T-helper 9 cell (primary cell): ENCODE data around the gene FHAD1.

Experiments
- DNase-seq: peaks from one replicate; pipeline ENCODE4 v3.0.0-alpha.2; 2020

FHAD1 gene

GRCh38 chr1:15249081-15249480 is 2.1 kb downstream of the FHAD1 start:
- DNase-seq: peak; percentile 9

- no peak for DNase-seq
These were observed 5.1 kb downstream of the FHAD1 start for GRCh38 chr1:15251857-15252835.

- no peak for DNase-seq
These were observed 7.5 kb downstream of the FHAD1 start for GRCh38 chr1:15254559-15254958.

- no peak for DNase-seq
These were observed 8.6 kb downstream of the FHAD1 start for GRCh38 chr1:15255582-15256149.

GRCh38 chr1:15256584-15256983 is 9.6 kb downstream of the FHAD1 start:
- DNase-seq: no peak

- DNase-seq: no peak
These were observed 10.3 kb downstream of the FHAD1 start for GRCh38 chr1:15257309-15257708.

- DNase-seq: no peak
These were observed 12.0 kb downstream of the FHAD1 start for GRCh38 chr1:15258833-15259621.

- no peak for DNase-seq
These were observed 12.6 kb downstream of the FHAD1 start for GRCh38 chr1:15259622-15260007.

- DNase-seq: no peak
These were observed 13.6 kb downstream of the FHAD1 start for GRCh38 chr1:15260418-15261154.

GRCh38 chr1:15261155-15262002 is 14.4 kb downstream of the FHAD1 start:
- no peak for DNase-seq

GRCh38 chr1:15262003-15262377 is 15.0 kb downstream of the FHAD1 start:
- DNase-seq: no peak

GRCh38 chr1:15262706-15263105 is 15.7 kb downstream of the FHAD1 start:
- DNase-seq: no peak

- no peak for DNase-seq
These were observed 17.7 kb downstream of the FHAD1 start for GRCh38 chr1:15264769-15265168.

- no peak for DNase-seq
These were observed 24.2 kb downstream of the FHAD1 start for GRCh38 chr1:15271196-15271595.

GRCh38 chr1:15272009-15272781 is 25.2 kb downstream of the FHAD1 start:
- no peak for DNase-seq

GRCh38 chr1:15272782-15273127 is 25.7 kb downstream of the FHAD1 start:
- no peak for DNase-seq

- no peak for DNase-seq
These were observed 26.3 kb downstream of the FHAD1 start for GRCh38 chr1:15273274-15273673.

- no peak for DNase-seq
These were observed 29.1 kb downstream of the FHAD1 start for GRCh38 chr1:15275921-15276683.

GRCh38 chr1:15276691-15277446 is 29.8 kb downstream of the FHAD1 start:
- DNase-seq: no peak

- DNase-seq: no peak
These were observed 30.4 kb downstream of the FHAD1 start for GRCh38 chr1:15277447-15277838.
